Measurements from ENCODE around the gene MLLT3. TPM values are rescaled to one million over a fixed set of nuclear protein-coding genes. Genes with fewer than 3 reads are reported as not detected.

Gene MLLT3
- total RNA-seq, 4 donors from 2014 or later = 10.2 to 15.3 (median 14.5) TPM

DNA sequence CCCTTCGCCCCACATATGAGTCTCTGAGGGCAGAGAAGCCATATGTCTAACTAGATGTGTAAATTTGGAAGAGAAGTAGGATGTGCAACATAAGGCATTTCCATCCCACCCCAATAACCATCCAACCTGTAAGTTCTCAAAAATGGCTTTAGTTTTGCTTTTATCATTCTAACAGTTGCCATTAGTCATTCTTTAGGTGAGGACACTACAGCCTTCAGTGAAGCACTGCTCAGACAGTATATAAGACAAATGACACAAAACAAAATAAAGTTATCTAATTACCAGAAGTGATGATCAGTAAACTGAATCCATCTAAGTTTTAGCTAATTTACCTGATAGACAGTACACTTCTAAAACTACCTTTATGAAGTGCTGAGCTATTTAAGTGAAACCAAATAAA, 23.9 kb downstream of the MLLT3 start:
- TF ChIP-seq, protein P1, sequence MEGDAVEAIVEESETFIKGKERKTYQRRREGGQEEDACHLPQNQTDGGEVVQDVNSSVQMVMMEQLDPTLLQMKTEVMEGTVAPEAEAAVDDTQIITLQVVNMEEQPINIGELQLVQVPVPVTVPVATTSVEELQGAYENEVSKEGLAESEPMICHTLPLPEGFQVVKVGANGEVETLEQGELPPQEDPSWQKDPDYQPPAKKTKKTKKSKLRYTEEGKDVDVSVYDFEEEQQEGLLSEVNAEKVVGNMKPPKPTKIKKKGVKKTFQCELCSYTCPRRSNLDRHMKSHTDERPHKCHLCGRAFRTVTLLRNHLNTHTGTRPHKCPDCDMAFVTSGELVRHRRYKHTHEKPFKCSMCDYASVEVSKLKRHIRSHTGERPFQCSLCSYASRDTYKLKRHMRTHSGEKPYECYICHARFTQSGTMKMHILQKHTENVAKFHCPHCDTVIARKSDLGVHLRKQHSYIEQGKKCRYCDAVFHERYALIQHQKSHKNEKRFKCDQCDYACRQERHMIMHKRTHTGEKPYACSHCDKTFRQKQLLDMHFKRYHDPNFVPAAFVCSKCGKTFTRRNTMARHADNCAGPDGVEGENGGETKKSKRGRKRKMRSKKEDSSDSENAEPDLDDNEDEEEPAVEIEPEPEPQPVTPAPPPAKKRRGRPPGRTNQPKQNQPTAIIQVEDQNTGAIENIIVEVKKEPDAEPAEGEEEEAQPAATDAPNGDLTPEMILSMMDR (IDR thresholded peaks at IDR 0.05) = no peak
- TF ChIP-seq POLR2A (IDR thresholded peaks at IDR 0.05) = no peak
- no peak for TF ChIP-seq EP300 (IDR thresholded peaks at IDR 0.05)
- 90 to 98% methylated on average over 1 of the region's 1 CpG for WGBS, 2 donors
- Histone ChIP-seq H3K36me3 (no peaks in the 10 kb centered on the region), H3K4me1 (peaks cover 0 to 28% (median 3%) of the 10 kb centered on the region in 4 donors), H3K27ac (no peak overlapping the region), H3K4me3 (no peak overlapping the region), H3K9me3 (no peaks in the 10 kb centered on the region), H3K27me3 (no peaks in the 10 kb centered on the region)
- no peak for DNase-seq (ENCODE audit: low spot score in 2 of 2)

DNA sequence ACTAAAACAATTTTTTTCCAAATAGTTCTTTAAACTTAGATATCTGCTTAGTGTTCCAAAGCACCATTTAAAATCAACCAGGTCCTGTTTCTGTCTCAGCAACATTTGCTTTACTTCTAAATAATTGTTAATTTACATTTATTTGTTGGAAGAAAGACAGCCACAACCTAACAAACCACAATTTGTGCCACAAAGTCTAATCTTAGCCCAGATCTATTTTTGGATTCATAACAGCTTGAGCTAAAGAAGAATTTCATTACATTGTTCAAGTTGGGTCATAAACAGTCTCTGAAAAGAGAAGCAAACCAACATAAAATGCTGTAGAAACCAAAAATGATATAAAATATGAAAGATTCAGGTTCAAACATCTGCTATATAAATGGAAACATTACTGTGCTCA, 24.4 kb downstream of the MLLT3 start:
- TF ChIP-seq, protein P1 (IDR thresholded peaks at IDR 0.05) = no peak
- TF ChIP-seq POLR2A (IDR thresholded peaks at IDR 0.05) (no peak), EP300 (IDR thresholded peaks at IDR 0.05) (no peak)
- Histone ChIP-seq H3K27ac (no peak overlapping the region), H3K36me3 (no peaks in the 10 kb centered on the region), H3K27me3 (no peaks in the 10 kb centered on the region), H3K4me3 (no peak overlapping the region), H3K4me1 (peaks cover 0 to 26% (median under 1%) of the 10 kb centered on the region in 4 donors), H3K9me3 (no peaks in the 10 kb centered on the region)
- DNase-seq (ENCODE audit: low spot score in 2 of 2) = no peak

- Histone ChIP-seq H3K27ac (no peak overlapping the region), H3K9me3 (no peaks in the 10 kb centered on the region), H3K4me3 (no peak overlapping the region), H3K27me3 (no peaks in the 10 kb centered on the region), H3K4me1 (peaks cover 0 to 7% (median 0%) of the 10 kb centered on the region in 4 donors), H3K36me3 (no peaks in the 10 kb centered on the region)
- TF ChIP-seq, protein P1 (IDR thresholded peaks at IDR 0.05) = no peak
- TF ChIP-seq EP300 (IDR thresholded peaks at IDR 0.05) (no peak), POLR2A (IDR thresholded peaks at IDR 0.05) (no peak)
- no peak for DNase-seq (ENCODE audit: low spot score in 2 of 2)
- WGBS, 2 donors = 82 to 85% methylated on average over 3 of the region's 3 CpGs
Measured at GRCh38 chr9:20594608-20595007, 27.7 kb downstream of the MLLT3 start.

GRCh38 chr9:20593537-20593936, 28.8 kb downstream of the MLLT3 start:
- no peak overlapping the region for H3K4me3 ChIP-seq
- DNase-seq (ENCODE audit: low spot score in 2 of 2) = no peak
- no peak overlapping the region for H3K27ac ChIP-seq
- peaks cover 0 to 7% (median 0%) of the 10 kb centered on the region in 4 donors for H3K4me1 ChIP-seq
- H3K27me3 ChIP-seq = no peaks in the 10 kb centered on the region
- TF ChIP-seq, protein P1 (IDR thresholded peaks at IDR 0.05) = no peak
- TF ChIP-seq EP300 (IDR thresholded peaks at IDR 0.05) (no peak), POLR2A (IDR thresholded peaks at IDR 0.05) (no peak)
- H3K9me3 ChIP-seq = no peaks in the 10 kb centered on the region
- no peaks in the 10 kb centered on the region for H3K36me3 ChIP-seq
- WGBS, 2 donors = 23% methylated on average over 2 of the region's 2 CpGs

DNA sequence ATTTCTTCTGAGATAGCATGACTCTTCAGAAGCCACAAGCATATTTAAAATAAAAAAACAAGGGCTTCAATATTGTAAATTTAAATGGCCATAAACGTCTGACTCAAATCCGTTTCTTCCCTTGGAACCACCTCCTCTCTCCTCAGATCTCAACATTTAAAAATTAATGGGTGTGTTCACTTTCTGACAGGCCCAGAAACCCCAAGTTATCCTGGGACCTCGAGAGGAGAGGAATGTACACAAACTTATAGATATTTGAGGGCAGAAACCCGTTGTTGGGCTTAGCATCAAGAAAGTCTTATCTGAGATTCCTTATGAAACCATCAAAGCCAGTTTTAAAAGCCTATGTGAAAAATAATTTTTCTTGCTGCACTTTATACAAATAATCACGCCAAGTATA, 29.2 kb downstream of the MLLT3 start:
- Histone ChIP-seq H3K4me3 (no peak overlapping the region), H3K4me1 (peaks cover 0 to 7% (median 0%) of the 10 kb centered on the region in 4 donors), H3K27me3 (no peaks in the 10 kb centered on the region), H3K27ac (no peak overlapping the region), H3K36me3 (no peaks in the 10 kb centered on the region), H3K9me3 (no peaks in the 10 kb centered on the region)
- TF ChIP-seq POLR2A (IDR thresholded peaks at IDR 0.05) (no peak), EP300 (IDR thresholded peaks at IDR 0.05) (no peak)
- TF ChIP-seq, protein P1 (IDR thresholded peaks at IDR 0.05) = no peak
- WGBS, 2 donors = 56 to 65% methylated on average over 5 of the region's 5 CpGs
- no peak for DNase-seq (ENCODE audit: low spot score in 2 of 2)
